GM12878 (cell line): ENCODE results near the gene TNFRSF1B. TPM values are rescaled to one million over a fixed set of nuclear protein-coding genes. Genes with fewer than 3 reads are reported as not detected.
A peak's percentile ranks its signal among the peaks of the same experiment; 100 is the strongest.

Source experiments
- ASH2L ChIP-seq: fragments of 300-600, 200-600 bp; sonication (generic); IDR thresholded peaks from 2 replicates; pipeline ENCODE4 v1.6.1; 2017; ENCODE audit warnings: low read depth, mild to moderate bottlenecking, borderline replicate concordance
- BCL3 ChIP-seq: IDR thresholded peaks from 2 replicates; pipeline ENCODE4 v1.6.1; 2011; ENCODE audit warnings: borderline replicate concordance, low read depth, mild to moderate bottlenecking, moderate library complexity, low read length; ENCODE audit not compliant: insufficient read depth, poor library complexity, severe bottlenecking
- EZH2 ChIP-seq: IDR thresholded peaks from 2 replicates; pipeline ENCODE4 v1.6.1; 2012; ENCODE audit warnings: low read depth, mild to moderate bottlenecking, control low read depth, inconsistent platforms, low read length, borderline replicate concordance; ENCODE audit not compliant: control insufficient read depth
- FOS ChIP-seq: IDR thresholded peaks from 3 replicates; pipeline ENCODE4 v1.6.1; 2011; ENCODE audit warnings: borderline replicate concordance; ENCODE audit not compliant: insufficient read length; ENCODE audit errors: extremely low read depth
- IKZF1 ChIP-seq: fragments of 450-650 bp; conservative IDR thresholded peaks from 2 replicates; pipeline ENCODE4 v1.6.1; 2017; ENCODE audit warnings: antibody characterized with exemption, mild to moderate bottlenecking
- IRF5 ChIP-seq: fragments of 450-650 bp; IDR thresholded peaks from 2 replicates; pipeline ENCODE4 v1.6.1; 2017; ENCODE audit warnings: borderline replicate concordance
- MEF2A ChIP-seq: IDR thresholded peaks from 2 replicates; pipeline ENCODE4 v1.6.1; 2011; ENCODE audit warnings: low read depth, mild to moderate bottlenecking, low read length, moderate library complexity; ENCODE audit not compliant: insufficient read depth
- MTA2 ChIP-seq: fragments of 450-650 bp; IDR thresholded peaks from 2 replicates; pipeline ENCODE4 v1.6.1; 2016; ENCODE audit warnings: low read depth, mild to moderate bottlenecking, moderate library complexity
- MYC ChIP-seq: IDR thresholded peaks from 2 replicates; pipeline ENCODE4 v1.6.1; 2011; ENCODE audit warnings: mild to moderate bottlenecking, low read length, moderate library complexity, inconsistent platforms; ENCODE audit not compliant: insufficient read depth, insufficient replicate concordance, insufficient read length, severe bottlenecking
- NFIC ChIP-seq: IDR thresholded peaks from 2 replicates; pipeline ENCODE4 v1.6.1; 2012; ENCODE audit warnings: low read depth, mild to moderate bottlenecking, inconsistent platforms, low read length, moderate library complexity
- PAX5 ChIP-seq: IDR thresholded peaks from 2 replicates; pipeline ENCODE4 v1.6.1; 2011; ENCODE audit warnings: low read depth, low read length, borderline replicate concordance
- POLR2A ChIP-seq: IDR thresholded peaks from 2 replicates; pipeline ENCODE4 v1.6.1; 2011; ENCODE audit warnings: low read depth, mild to moderate bottlenecking, low read length
- POLR2AphosphoS2 ChIP-seq: IDR thresholded peaks from 2 replicates; pipeline ENCODE4 v1.6.1; 2011; ENCODE audit warnings: low read depth, mild to moderate bottlenecking, low read length, improper control_type of control experiment, moderate library complexity
- RAD51 ChIP-seq: fragments of 450-650 bp; IDR thresholded peaks from 2 replicates; pipeline ENCODE4 v1.6.1; 2016; ENCODE audit warnings: moderate library complexity, mild to moderate bottlenecking, inconsistent platforms
- YBX1 ChIP-seq: fragments of 450-650 bp; IDR thresholded peaks from 2 replicates; pipeline ENCODE4 v1.6.1; 2016; ENCODE audit warnings: antibody characterized with exemption
- ZBTB4 ChIP-seq: fragments of 450-650 bp; formaldehyde crosslinking; IDR thresholded peaks from 2 replicates; pipeline ENCODE4 v1.4.0; 2022; ENCODE audit warnings: mild to moderate bottlenecking, moderate library complexity
- ZNF207 ChIP-seq: fragments of 450-650 bp; IDR thresholded peaks from 2 replicates; pipeline ENCODE4 v1.6.1; 2014; ENCODE audit warnings: antibody characterized with exemption, mild to moderate bottlenecking, borderline replicate concordance
- ZNF217 ChIP-seq: fragments of 450-650 bp; IDR thresholded peaks from 2 replicates; pipeline ENCODE4 v1.6.1; 2017; ENCODE audit warnings: antibody characterized with exemption, mild to moderate bottlenecking
- polyA plus RNA-seq, 11 experiments: library from polyadenylated mRNA; depleted of rRNA in 4 of 11; unstranded in 6 of 11; stranded (reverse) in 5 of 11; fragments of >200 nt; fragmentation: Nextera tagmentation in 4 of 11; fragmentation: Illumina TruSeq in 1 of 11; extraction: Ambion mirVana in 4 of 11; extraction: Trizol in 1 of 11; gene quantifications; 1 replicate in 1 of 11; 2 replicates in 10 of 11; pipeline versions ENCODE4 v1.2.1 to v1.2.3, GENCODE V29; 2011 to 2016; ENCODE audit warnings: inconsistent platforms in 2 of 11, missing spikeins in 2 of 11, low read depth in 1 of 11
- total RNA-seq, 4 experiments: library from RNA; depleted of rRNA in 3 of 4; stranded (reverse); fragments of >200 nt in 3 of 4; fragmentation: Illumina TruSeq in 1 of 4; extraction: Trizol in 1 of 4; gene quantifications; 2 replicates each; pipeline versions ENCODE4 v1.2.1 to v1.2.3, GENCODE V29; 2013 to 2021
- TF ChIP-seq, protein P1 (sequence below): fragments of 450-650 bp; formaldehyde crosslinking; IDR thresholded peaks from 2 replicates; pipeline ENCODE4 v1.4.0; 2020; ENCODE audit warnings: mild to moderate bottlenecking, moderate library complexity

Gene TNFRSF1B
- total and polyA plus RNA-seq, 10 of the 15 experiments (the other 5 are each of a cell fraction or from before 2014, with no cell fraction given): 10.1 to 87.2 (median 37.3) TPM

DNA sequence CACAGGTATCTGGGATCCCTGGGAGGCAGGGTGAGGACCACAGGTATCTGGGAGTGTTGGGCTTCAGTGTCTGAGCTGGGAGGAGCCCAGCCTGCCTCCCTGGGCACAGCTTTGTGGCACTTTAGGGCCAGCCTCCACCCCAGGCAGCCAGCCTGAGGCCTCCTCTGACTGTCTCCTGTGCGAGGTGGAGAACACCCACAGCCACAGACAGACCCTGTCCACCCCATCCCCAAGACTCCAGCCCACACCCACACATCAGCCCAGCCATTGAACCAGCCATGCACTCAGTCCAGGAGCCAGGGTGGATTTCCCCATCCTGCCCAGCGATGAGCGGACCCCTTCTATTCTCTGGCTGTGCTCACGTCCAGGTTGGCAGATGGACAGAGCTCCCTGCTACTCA lies 21.8 kb upstream of the TNFRSF1B start (continued):
- TF ChIP-seq ZBTB4 (CRISPR knock-in tag) (no peak), MTA2 (no peak), NFIC (0 out of 2 replicates have a peak, but pooled peaks have one; percentile 20), RAD51 (no peak), MYC (no peak), BCL3 (peak; percentile 76), EZH2 (no peak), IRF5 (no peak), POLR2A (peak; percentile 73; the same call in 1 of the 2 replicates), ZNF207 (no peak), IKZF1 (no peak), FOS (no peak), POLR2AphosphoS2 (no peak; the same call in 1 of the 2 replicates), YBX1 (no peak), MEF2A (no peak), PAX5 (no peak), ZNF217 (no peak), ASH2L (no peak)
- TF ChIP-seq, protein P1, sequence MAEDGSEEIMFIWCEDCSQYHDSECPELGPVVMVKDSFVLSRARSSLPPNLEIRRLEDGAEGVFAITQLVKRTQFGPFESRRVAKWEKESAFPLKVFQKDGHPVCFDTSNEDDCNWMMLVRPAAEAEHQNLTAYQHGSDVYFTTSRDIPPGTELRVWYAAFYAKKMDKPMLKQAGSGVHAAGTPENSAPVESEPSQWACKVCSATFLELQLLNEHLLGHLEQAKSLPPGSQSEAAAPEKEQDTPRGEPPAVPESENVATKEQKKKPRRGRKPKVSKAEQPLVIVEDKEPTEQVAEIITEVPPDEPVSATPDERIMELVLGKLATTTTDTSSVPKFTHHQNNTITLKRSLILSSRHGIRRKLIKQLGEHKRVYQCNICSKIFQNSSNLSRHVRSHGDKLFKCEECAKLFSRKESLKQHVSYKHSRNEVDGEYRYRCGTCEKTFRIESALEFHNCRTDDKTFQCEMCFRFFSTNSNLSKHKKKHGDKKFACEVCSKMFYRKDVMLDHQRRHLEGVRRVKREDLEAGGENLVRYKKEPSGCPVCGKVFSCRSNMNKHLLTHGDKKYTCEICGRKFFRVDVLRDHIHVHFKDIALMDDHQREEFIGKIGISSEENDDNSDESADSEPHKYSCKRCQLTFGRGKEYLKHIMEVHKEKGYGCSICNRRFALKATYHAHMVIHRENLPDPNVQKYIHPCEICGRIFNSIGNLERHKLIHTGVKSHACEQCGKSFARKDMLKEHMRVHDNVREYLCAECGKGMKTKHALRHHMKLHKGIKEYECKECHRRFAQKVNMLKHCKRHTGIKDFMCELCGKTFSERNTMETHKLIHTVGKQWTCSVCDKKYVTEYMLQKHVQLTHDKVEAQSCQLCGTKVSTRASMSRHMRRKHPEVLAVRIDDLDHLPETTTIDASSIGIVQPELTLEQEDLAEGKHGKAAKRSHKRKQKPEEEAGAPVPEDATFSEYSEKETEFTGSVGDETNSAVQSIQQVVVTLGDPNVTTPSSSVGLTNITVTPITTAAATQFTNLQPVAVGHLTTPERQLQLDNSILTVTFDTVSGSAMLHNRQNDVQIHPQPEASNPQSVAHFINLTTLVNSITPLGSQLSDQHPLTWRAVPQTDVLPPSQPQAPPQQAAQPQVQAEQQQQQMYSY (CRISPR knock-in tag): no peak
